ENCODE results near the gene PPIL3. TPM values are rescaled to one million over a fixed set of nuclear protein-coding genes. Genes with fewer than 3 reads are reported as not detected.

The PPIL3 gene
- total RNA-seq, 1 experiment from 2014 or later: 55.5 TPM

DNA sequence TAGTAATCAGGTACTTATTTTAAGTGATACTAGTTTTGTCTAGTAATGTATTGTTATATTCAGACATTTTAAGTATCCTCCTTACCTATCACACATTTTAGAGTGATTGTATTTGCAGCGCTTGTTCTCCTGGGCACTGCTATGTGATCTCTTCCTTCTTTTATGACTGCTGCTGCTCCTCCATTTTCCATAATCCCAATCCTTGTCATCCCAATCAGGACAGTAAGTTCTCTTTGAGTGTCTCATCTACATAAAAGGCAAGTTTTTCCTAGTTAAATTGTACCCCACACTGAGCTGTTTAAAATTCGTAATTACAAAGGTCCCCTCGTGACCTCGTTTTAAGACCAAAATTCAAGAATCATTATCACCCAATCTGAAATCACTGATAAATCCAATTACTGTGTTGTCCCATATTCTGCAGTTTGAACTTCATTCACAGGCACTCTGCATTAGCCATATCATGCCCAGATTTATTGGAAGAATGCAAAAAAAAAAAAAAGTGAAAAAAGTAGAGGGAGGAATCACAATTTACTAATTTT is 27.2 kb downstream of the PPIL3 start:
- DNase-seq (ENCODE audit: low read depth): no peak

DNA sequence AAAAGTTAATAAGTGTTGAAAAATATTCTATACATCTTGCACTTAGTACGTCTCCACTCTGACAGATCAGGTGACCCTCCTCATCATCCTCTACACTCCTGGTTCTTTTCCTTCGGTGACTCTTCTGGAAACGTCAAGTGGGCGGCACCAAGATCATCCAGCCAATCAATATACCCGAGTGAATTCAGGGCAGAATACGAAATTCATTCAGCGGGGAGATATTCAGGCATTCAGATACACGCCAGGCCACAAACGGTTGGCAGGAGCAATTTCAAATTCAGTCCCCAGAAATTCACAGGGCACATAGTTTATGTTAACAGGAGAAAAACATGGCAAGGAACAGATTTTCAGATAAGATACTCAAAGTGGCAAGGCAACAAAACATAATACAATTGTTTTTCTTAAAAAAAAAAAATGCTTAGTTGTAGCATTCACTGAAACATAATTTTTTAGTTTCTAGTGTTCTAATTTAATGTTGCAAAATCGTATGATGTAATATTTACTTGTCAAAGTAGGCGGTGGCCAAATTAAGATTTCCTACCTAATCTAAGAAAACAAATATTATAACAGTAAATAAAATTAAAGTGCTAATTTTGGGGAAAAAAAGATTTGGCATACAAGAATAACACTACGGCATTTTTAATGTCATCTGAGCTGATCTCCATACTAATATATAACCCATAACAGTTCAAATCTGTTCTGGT is 28.6 kb downstream of the PPIL3 start:
- DNase-seq (ENCODE audit: low read depth): no peak

DNA sequence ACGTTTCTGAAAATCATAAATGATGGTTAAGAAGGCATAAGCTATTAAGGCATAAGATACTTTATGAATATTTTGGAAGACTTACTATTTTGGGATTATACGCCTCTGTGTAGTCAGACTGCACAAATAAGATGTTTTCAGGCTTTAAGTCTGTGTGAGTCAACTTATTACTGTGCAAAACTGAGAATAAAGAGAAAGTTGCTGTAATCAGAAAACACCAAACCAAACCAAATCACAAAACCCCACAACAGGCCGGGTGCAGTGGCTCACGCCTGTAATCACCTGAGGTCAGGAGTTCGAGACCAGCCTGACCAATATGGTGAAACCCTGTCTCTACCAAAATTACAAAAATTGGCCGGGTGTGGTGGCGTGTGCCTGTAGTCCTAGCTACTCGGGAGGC is 32.1 kb downstream of the PPIL3 start:
- DNase-seq (ENCODE audit: low read depth): no peak

- DNase-seq (ENCODE audit: low read depth): no peak
Measured at GRCh38 chr2:200852605-200853004, 36.3 kb downstream of the PPIL3 start.

DNA sequence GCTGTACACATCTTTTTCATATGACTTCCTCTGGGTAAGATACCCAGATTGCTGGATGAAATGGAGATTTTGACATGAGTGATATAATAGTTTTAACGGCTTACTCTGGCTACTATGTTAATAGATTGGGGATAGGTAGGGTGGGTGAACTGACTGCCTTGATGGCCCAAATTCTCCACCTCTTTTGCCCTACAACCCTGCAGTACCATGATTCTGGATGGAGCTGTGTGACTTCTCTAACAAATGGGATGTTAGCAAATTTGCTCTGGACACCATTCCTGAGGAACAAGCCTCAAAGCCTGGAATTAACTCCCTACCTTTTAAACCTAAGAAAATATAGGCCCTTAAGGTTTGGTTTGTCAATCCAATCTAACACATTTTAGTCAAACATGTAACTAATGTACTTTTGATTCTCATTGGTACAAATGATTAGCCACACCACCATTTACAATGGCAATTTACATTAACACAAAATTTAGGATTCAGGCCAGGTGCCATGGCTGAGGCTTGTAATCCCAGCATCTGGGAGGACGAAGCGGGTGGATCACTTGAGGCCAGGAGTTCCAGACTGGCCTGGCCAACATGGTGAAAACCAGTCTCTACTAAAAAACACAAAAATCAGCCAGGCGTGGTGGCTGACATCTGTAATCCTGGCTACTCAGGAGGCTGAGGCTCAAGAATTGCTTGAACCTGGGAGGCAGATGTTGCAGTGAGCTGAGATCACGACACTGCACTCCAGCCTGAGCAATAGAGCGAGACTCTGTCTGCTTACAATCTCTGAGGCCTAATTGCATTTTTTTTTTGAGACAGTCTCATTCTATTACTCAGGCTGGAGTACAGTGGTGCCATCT is 37.3 kb downstream of the PPIL3 start:
- DNase-seq (ENCODE audit: low read depth): no peak

GRCh38 chr2:200850512-200851256 is 38.2 kb downstream of the PPIL3 start:
- no peak for DNase-seq (ENCODE audit: low read depth)

- no peak for DNase-seq (ENCODE audit: low read depth)
Measured at GRCh38 chr2:200847939-200848338, 40.9 kb downstream of the PPIL3 start.

DNA sequence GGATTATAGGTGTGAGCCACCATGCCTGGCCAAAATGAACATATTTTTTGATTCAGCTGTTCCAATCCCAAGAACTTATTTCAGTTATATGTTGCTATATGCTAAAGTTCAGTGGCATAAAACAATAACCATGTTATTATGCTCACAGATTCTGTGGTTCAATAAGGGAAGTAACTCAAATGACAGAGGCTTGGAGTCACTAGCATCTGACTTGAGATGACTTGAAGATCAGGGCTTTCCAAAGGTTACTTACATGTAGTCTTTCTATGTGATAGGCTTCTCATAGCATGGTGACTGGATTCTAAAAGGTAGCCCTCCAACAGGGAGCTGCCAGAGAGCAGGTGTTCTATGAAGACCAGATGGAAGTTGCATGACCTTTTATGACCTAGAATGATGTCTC is 41.6 kb downstream of the PPIL3 start:
- no peak for DNase-seq (ENCODE audit: low read depth)

DNA sequence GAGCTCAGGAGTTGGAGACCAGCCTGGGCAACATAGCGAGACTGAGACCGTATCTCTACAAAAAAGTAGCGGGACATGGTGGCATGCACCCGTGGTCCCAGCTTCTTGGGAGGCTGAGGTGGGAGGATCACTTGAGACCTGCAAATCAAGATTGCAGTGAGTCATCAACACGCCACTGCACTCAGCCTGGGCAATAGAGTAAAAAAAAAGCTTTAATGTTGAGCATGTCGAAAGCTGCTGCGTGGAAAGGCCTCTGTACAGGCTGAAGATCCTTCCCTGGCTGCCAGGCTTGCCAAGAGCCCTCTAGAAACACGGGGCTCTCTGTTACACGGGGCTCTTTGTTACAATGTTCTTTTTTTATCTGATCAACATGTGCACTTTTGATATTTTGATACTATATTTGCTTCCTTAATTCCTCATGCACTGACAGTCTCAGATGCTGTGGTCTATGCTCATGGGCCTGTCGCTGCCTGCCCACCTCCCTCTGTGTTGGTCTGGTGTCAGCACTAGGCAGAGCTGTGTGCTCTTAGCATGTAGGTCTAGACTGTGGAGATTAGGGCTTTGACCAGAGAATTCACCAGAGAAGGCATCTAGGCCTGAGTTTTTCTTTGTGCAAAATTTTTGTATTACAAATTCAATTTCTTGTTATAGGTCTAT is 43.1 kb downstream of the PPIL3 start:
- peak; percentile 34 for DNase-seq (ENCODE audit: low read depth)

DNA sequence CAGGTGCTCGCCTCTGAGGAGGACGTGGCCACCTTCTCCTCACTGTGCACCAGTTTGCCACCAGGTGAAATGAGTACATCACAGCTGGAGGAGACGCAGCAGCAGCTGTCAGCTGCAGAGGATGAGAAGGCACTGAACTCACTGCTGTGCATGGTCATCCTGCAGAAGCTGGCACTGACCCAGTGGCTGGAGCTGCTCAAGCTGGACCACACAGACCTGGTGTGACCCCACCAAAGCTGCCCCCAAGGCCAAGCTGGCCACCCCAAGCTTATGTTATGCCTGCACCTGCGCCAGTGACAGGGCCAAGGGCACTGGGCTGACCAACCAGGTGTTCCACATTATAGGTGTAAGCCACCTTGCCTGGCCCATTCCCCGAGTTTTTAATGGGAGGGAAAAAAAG is 43.7 kb downstream of the PPIL3 start:
- no peak for DNase-seq (ENCODE audit: low read depth)

- DNase-seq (ENCODE audit: low read depth): no peak
Measured at GRCh38 chr2:200843993-200844948, 44.6 kb downstream of the PPIL3 start.

GRCh38 chr2:200839513-200839912 is 49.4 kb downstream of the PPIL3 start:
- DNase-seq (ENCODE audit: low read depth): no peak

DNA sequence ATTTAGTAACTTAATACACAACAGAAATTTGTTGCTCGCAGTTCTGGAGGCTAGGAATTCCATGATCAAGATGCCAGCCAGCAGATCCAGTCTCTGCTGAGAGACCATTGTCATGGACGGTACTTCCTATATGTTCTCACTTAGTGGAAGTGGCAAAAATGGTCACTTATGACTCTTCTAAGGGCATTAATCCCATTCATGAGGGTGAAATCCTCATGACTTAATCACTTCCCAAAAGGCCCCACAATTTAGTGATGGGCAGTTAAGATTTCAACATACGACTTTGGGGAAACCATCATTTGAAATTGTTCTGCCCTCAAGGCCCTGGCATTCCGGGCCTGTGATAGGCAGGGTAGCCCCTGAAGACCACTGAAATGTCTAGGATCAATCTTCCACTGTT is 54.2 kb downstream of the PPIL3 start:
- no peak for DNase-seq (ENCODE audit: low read depth)

DNA sequence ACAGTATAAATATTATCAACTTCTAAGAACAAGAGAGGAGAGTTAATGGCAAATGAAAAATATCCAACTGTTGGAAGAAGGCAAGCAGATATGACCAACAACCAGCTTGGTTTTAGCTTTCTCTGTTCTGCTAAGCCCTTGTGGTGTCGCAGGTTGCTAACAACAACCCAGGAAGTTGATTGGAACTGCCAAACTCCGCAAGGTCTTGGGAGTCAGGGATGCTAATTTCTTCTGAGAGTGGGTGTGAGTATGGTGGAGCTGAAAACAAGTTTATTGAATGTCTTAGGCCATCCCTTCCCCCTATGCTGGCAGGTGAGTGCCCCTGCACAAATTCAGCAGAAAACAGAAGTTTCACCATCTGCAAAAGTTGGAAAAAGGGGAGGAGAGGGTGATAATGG is 59.6 kb downstream of the PPIL3 start:
- DNase-seq (ENCODE audit: low read depth): no peak

DNA sequence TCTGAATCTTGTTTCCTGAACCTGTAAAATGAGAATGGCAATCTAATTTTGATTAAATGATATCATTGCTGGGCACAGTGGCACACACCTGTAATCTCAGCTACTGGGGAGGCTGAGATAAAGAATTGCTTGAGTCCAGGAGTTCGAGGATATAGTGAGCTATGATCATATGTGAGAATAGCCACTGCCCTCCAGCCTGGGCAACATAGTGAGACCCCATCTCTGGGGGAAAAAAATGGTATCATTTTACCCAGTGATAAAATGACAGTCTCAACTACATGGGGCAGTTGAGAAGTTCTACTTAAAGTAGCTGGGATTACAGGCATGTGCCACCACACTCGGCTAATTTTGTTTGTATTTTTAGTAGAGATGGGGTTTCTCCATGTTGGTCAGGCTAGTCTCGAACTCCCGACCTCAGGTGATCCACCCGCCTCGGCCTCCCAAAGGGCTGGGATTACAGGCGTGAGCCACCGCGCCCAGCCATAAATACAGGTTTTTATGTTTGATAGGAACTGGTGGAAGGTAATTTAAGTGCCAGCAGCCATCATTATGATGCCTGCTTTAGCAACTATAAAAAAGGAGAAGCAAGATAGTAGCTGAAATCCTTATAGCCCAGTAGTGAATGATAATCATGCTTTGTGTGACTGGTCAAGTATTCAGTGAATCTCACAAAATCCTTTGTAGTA is 60.2 kb downstream of the PPIL3 start:
- DNase-seq (ENCODE audit: low read depth): no peak

DNA sequence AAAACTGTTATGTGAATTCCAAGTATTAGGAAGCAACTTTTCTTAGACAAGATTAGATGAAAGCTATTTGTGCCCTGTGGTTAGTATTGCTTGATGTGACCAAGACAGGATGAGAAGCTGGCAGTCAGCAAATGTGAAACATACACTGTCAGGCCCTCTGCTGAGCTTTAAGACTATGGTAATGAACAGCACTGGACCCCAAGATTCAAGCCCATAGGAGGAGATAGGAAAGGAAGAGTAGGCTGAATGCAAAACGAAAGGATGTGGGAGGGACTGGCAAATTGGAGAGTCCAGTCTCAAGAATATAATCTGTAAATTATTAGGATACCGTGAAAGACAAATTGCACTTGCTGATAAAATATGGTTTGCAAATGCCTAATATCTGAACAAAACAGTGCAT is 60.8 kb downstream of the PPIL3 start:
- DNase-seq (ENCODE audit: low read depth): no peak

DNA sequence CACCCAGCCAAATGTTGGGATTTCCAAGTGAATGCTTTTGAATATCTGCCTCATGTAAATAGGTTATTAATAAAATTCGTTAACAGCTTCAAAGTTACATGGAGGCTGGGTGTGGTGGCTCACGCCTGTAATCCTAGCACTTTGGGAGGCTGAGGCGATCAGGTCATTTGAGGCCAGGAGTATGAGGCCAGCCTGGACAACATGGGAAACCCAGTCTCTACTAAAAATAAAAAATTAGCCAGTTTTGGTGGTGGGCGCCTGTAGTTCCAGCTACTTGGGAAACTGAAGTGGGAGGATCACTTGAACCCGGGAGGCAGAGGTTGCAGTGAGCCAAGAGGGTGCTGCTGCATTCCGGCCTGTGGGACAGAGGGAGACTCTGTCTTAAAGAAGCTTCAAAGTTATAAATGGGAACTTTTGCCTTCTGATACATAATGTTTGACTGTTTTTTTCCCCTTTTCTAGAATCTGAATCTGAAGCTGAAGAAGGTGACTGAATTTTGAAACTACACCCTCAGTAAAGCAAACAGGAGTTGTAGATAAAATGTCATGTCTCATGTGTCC is 67.1 kb downstream of the PPIL3 start:
- DNase-seq (ENCODE audit: low read depth): no peak

Measured in HT1080 (cell line).